ENCODE results near the gene ANXA10.
"Not testable (repeated sequence)": the region's sequence is repeated elsewhere in the genome, so short reads cannot be mapped to it uniquely, and the experiment has no call there.

Gene ANXA10

GRCh38 chr4:168203233-168203911, 111.0 kb downstream of the ANXA10 start:
- DNase-seq (ENCODE audit: insufficient read length, low spot score): no peak
- FAIRE-seq: no peak
- no peak for TF ChIP-seq PAX5 (IDR thresholded peaks at IDR 0.05; ENCODE audit: insufficient read depth, low read length, severe bottlenecking)

- FAIRE-seq (peak; percentile 48), DNase-seq (ENCODE audit: insufficient read length, low spot score) (no peak)
- TF ChIP-seq SPI1 (IDR thresholded peaks at IDR 0.05; ENCODE audit: low read depth, low read length) (no peak), PAX5 (IDR thresholded peaks at IDR 0.05; ENCODE audit: insufficient read depth, low read length, severe bottlenecking) (no peak), POLR2AphosphoS5 (IDR thresholded peaks at IDR 0.05; ENCODE audit: low read depth, low read length) (no peak), POU2F2 (IDR thresholded peaks at IDR 0.05; ENCODE audit: low read depth, low read length) (no peak), POLR2A (IDR thresholded peaks at IDR 0.05; ENCODE audit: low read depth, low read length) (no peak), TAF1 (IDR thresholded peaks at IDR 0.05; ENCODE audit: low read depth, low read length) (no peak)
Observed at GRCh38 chr4:168208957-168209614, 116.7 kb downstream of the ANXA10 start.

- TF ChIP-seq POU2F2 (IDR thresholded peaks at IDR 0.05; ENCODE audit: low read depth, low read length) (no peak), TAF1 (IDR thresholded peaks at IDR 0.05; ENCODE audit: low read depth, low read length) (no peak), POLR2A (IDR thresholded peaks at IDR 0.05; ENCODE audit: low read depth, low read length) (no peak), SPI1 (IDR thresholded peaks at IDR 0.05; ENCODE audit: low read depth, low read length) (peak; percentile 55; the same call in 1 of the 2 replicates), PAX5 (IDR thresholded peaks at IDR 0.05; ENCODE audit: insufficient read depth, low read length, severe bottlenecking) (no peak), POLR2AphosphoS5 (IDR thresholded peaks at IDR 0.05; ENCODE audit: low read depth, low read length) (no peak)
- FAIRE-seq (no peak), DNase-seq (ENCODE audit: insufficient read length, low spot score) (no peak)
Observed at GRCh38 chr4:168212656-168213055, 120.3 kb downstream of the ANXA10 start.

- DNase-seq (ENCODE audit: insufficient read length, low spot score); FAIRE-seq: not testable (repeated sequence)
Observed at GRCh38 chr4:168213511-168213910, 121.2 kb downstream of the ANXA10 start.

GRCh38 chr4:168218645-168219044, 126.3 kb downstream of the ANXA10 start:
- TF ChIP-seq POLR2A (IDR thresholded peaks at IDR 0.05; ENCODE audit: low read depth, low read length) (no peak), PAX5 (IDR thresholded peaks at IDR 0.05; ENCODE audit: insufficient read depth, low read length, severe bottlenecking) (no peak), POU2F2 (IDR thresholded peaks at IDR 0.05; ENCODE audit: low read depth, low read length) (no peak), TAF1 (IDR thresholded peaks at IDR 0.05; ENCODE audit: low read depth, low read length) (no peak), POLR2AphosphoS5 (IDR thresholded peaks at IDR 0.05; ENCODE audit: low read depth, low read length) (no peak), SPI1 (IDR thresholded peaks at IDR 0.05; ENCODE audit: low read depth, low read length) (no peak)
- DNase-seq (ENCODE audit: insufficient read length, low spot score) (no peak), FAIRE-seq (no peak)

- TF ChIP-seq PAX5 (IDR thresholded peaks at IDR 0.05; ENCODE audit: insufficient read depth, low read length, severe bottlenecking) (no peak), TAF1 (IDR thresholded peaks at IDR 0.05; ENCODE audit: low read depth, low read length) (no peak), POLR2AphosphoS5 (IDR thresholded peaks at IDR 0.05; ENCODE audit: low read depth, low read length) (no peak), SPI1 (IDR thresholded peaks at IDR 0.05; ENCODE audit: low read depth, low read length) (no peak), POU2F2 (IDR thresholded peaks at IDR 0.05; ENCODE audit: low read depth, low read length) (no peak), POLR2A (IDR thresholded peaks at IDR 0.05; ENCODE audit: low read depth, low read length) (no peak)
- no peak for DNase-seq (ENCODE audit: insufficient read length, low spot score)
- FAIRE-seq: no peak
Observed at GRCh38 chr4:168220893-168221292, 128.6 kb downstream of the ANXA10 start.

- TF ChIP-seq SPI1 (IDR thresholded peaks at IDR 0.05; ENCODE audit: low read depth, low read length) (no peak), POLR2A (IDR thresholded peaks at IDR 0.05; ENCODE audit: low read depth, low read length) (no peak), POLR2AphosphoS5 (IDR thresholded peaks at IDR 0.05; ENCODE audit: low read depth, low read length) (no peak), TAF1 (IDR thresholded peaks at IDR 0.05; ENCODE audit: low read depth, low read length) (no peak), PAX5 (IDR thresholded peaks at IDR 0.05; ENCODE audit: insufficient read depth, low read length, severe bottlenecking) (no peak), POU2F2 (IDR thresholded peaks at IDR 0.05; ENCODE audit: low read depth, low read length) (no peak)
- DNase-seq (ENCODE audit: insufficient read length, low spot score): no peak
- FAIRE-seq: no peak
Observed at GRCh38 chr4:168221301-168221700, 129.0 kb downstream of the ANXA10 start.
